Thoracic aorta (tissue), 2 donors: ENCODE measurements around the gene SMIM35. TPM values are rescaled to one million over a fixed set of nuclear protein-coding genes. Genes with fewer than 3 reads are reported as not detected.

ENCODE experiments used
- ATAC-seq: fragments of 150-250 bp; one replicate; pipeline ENCODE4 v1.8.0; 2017; ENCODE audit warnings: low read depth; ENCODE audit not compliant: insufficient number of reproducible peaks, low FRiP score
- DNase-seq: peaks from one replicate; pipeline ENCODE4 v3.0.0-alpha.2; 2020; ENCODE audit warnings: low spot score
- H3K27ac ChIP-seq, 2 donors: fragments of 200-600 bp; sonication (generic); 1 replicate in 1 of 2; 2 replicates in 1 of 2; pipeline ENCODE4 v1.5.1; 2016; ENCODE audit warnings: mild to moderate bottlenecking in 2 of 2, moderate library complexity in 2 of 2
- H3K27me3 ChIP-seq: fragments of 200-600 bp; sonication (generic); replicated peaks from 2 replicates; pipeline ENCODE4 v1.6.0; 2016; ENCODE audit warnings: mild to moderate bottlenecking; ENCODE audit not compliant: insufficient read depth
- H3K36me3 ChIP-seq: fragments of 200-600 bp; sonication (generic); one replicate; pipeline ENCODE4 v1.5.1; 2016
- H3K4me1 ChIP-seq, 2 donors: fragments of 200-600 bp; sonication (generic); 1 replicate in 1 of 2; 2 replicates in 1 of 2; pipeline versions ENCODE4 v1.5.1 to v1.6.0; 2016; ENCODE audit warnings: low read depth in 2 of 2, mild to moderate bottlenecking in 1 of 2; ENCODE audit not compliant: control insufficient read depth in 1 of 2
- H3K4me3 ChIP-seq: fragments of 200-600 bp; sonication (generic); 2 replicates; pipeline ENCODE4 v1.5.1; 2016; ENCODE audit warnings: mild to moderate bottlenecking
- H3K9me3 ChIP-seq: fragments of 200-600 bp; sonication (generic); 2 replicates; pipeline ENCODE4 v1.5.1; 2016
- total RNA-seq, 2 donors: library from RNA; depleted of rRNA; stranded (reverse); fragments of >200 nt; gene quantifications; one replicate each; pipeline versions ENCODE4 v1.1.0 to v1.2.3, GENCODE V29; 2016
- TF ChIP-seq, protein P1 (sequence below): fragments of 200-600 bp; sonication (generic); IDR thresholded peaks from one replicate; pipeline ENCODE4 v1.5.1; 2019; ENCODE audit warnings: antibody characterized with exemption

Gene SMIM35
- total RNA-seq, 2 donors from 2014 or later: not detected

- TF ChIP-seq, protein P1, sequence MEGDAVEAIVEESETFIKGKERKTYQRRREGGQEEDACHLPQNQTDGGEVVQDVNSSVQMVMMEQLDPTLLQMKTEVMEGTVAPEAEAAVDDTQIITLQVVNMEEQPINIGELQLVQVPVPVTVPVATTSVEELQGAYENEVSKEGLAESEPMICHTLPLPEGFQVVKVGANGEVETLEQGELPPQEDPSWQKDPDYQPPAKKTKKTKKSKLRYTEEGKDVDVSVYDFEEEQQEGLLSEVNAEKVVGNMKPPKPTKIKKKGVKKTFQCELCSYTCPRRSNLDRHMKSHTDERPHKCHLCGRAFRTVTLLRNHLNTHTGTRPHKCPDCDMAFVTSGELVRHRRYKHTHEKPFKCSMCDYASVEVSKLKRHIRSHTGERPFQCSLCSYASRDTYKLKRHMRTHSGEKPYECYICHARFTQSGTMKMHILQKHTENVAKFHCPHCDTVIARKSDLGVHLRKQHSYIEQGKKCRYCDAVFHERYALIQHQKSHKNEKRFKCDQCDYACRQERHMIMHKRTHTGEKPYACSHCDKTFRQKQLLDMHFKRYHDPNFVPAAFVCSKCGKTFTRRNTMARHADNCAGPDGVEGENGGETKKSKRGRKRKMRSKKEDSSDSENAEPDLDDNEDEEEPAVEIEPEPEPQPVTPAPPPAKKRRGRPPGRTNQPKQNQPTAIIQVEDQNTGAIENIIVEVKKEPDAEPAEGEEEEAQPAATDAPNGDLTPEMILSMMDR: no peak
- no peaks in the 10 kb centered on the region for H3K4me1 ChIP-seq
- peaks cover 3% of the 10 kb centered on the region for H3K9me3 ChIP-seq
- ATAC-seq (no peak), DNase-seq (no peak)
- H3K36me3 ChIP-seq: no peaks in the 10 kb centered on the region
- H3K27me3 ChIP-seq: no peaks in the 10 kb centered on the region
- no peak overlapping the region for H3K4me3 ChIP-seq
- H3K27ac ChIP-seq: no peak overlapping the region
Measured at GRCh38 chr11:118084656-118085055, 2.1 kb downstream of the SMIM35 start.

- no peaks in the 10 kb centered on the region for H3K4me1 ChIP-seq
- no peak overlapping the region for H3K4me3 ChIP-seq
- peaks cover 3% of the 10 kb centered on the region for H3K9me3 ChIP-seq
- H3K27me3 ChIP-seq: no peaks in the 10 kb centered on the region
- TF ChIP-seq, protein P1: no peak
- no peak overlapping the region for H3K27ac ChIP-seq
- DNase-seq (no peak), ATAC-seq (no peak)
- no peaks in the 10 kb centered on the region for H3K36me3 ChIP-seq
Measured at GRCh38 chr11:118084247-118084646, 2.5 kb downstream of the SMIM35 start.

GRCh38 chr11:118082880-118083552 lies 3.7 kb downstream of the SMIM35 start:
- TF ChIP-seq, protein P1: no peak
- ATAC-seq: no peak
- no peaks in the 10 kb centered on the region for H3K4me1 ChIP-seq
- H3K27ac ChIP-seq: no peak overlapping the region
- H3K9me3 ChIP-seq: peaks cover 3% of the 10 kb centered on the region
- DNase-seq: no peak
- H3K4me3 ChIP-seq: no peak overlapping the region
- H3K27me3 ChIP-seq: no peaks in the 10 kb centered on the region
- H3K36me3 ChIP-seq: no peaks in the 10 kb centered on the region

DNA sequence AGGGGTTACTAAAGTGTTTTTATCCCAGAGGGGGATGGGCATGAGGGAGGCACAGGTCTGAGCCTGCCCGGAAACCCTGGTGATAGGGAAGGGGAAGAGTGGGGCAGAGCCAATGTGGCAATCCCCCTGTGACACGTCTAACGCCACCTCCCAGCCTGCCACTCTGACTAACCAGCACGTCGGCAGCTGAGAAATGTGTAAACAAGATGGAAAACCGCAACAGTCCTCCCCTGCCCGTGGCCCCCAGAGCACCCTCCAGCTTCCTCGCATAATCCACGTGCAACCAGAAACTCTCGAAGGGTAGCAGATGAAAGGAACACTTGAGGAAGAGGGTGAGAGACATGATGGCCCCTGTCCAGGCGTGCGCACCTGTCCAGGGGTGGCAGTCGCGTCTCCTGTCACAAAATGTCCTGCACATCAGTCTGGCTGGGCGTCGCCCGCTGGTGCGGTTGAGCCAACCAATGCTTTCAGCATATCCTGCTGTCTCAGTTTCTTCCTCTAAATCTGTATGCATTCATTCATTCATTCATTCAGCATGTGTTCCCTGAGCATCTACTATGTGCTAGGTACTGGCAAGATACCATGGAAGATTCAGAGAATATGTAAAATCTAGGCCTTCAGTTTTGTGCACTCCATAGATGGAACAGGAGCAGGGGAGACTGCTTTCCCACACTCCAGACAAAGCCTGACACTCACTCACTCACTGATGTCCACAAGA lies 5.4 kb downstream of the SMIM35 start:
- H3K4me1 ChIP-seq: no peaks in the 10 kb centered on the region
- no peaks in the 10 kb centered on the region for H3K9me3 ChIP-seq
- TF ChIP-seq, protein P1: no peak
- no peak overlapping the region for H3K4me3 ChIP-seq
- DNase-seq (no peak), ATAC-seq (no peak)
- no peaks in the 10 kb centered on the region for H3K27me3 ChIP-seq
- no peak overlapping the region for H3K27ac ChIP-seq
- H3K36me3 ChIP-seq: no peaks in the 10 kb centered on the region

- ATAC-seq (no peak), DNase-seq (no peak)
- Histone ChIP-seq H3K36me3 (no peaks in the 10 kb centered on the region), H3K27me3 (no peaks in the 10 kb centered on the region), H3K4me1 (no peaks in the 10 kb centered on the region), H3K27ac (no peak overlapping the region), H3K4me3 (no peak overlapping the region), H3K9me3 (no peaks in the 10 kb centered on the region)
- TF ChIP-seq, protein P1: no peak
Measured at GRCh38 chr11:118080296-118080695, 6.5 kb downstream of the SMIM35 start.
